GM23338 (cell line): Measurements from ENCODE around the gene TMEM163. TPM values are rescaled to one million over a fixed set of nuclear protein-coding genes. Genes with fewer than 3 reads are reported as not detected.
"Not testable (repeated sequence)": the region's sequence is repeated elsewhere in the genome, so short reads cannot be mapped to it uniquely, and the experiment has no call there.

Experiments
- ATAC-seq: fragments of 200-7000 bp; cut with Tn5 transposase; 3 replicates; pipeline ENCODE4 v1.9.1; 2020
- DNase-seq: peaks from one replicate; pipeline ENCODE4 v3.0.0-alpha.2; 2015; ENCODE audit warnings: low spot score
- H2AFZ ChIP-seq: fragments of 200-600 bp; sonication (generic); 2 replicates; pipeline ENCODE4 v1.8.0; 2016; ENCODE audit warnings: antibody characterized with exemption, mild to moderate bottlenecking, moderate library complexity
- H3F3A ChIP-seq: fragments of 200-600 bp; sonication (generic); replicated peaks from 2 replicates; pipeline ENCODE4 v1.8.0; 2017; ENCODE audit warnings: antibody characterized with exemption, mixed run types, low read depth
- H3K27ac ChIP-seq: fragments of 200-600 bp; sonication (generic); 2 replicates; pipeline ENCODE4 v1.6.1; 2016; ENCODE audit warnings: low read depth
- H3K27me3 ChIP-seq: fragments of 200-600 bp; sonication (generic); 2 replicates; pipeline ENCODE4 v1.8.0; 2016; ENCODE audit warnings: mild to moderate bottlenecking, mixed run types, moderate library complexity; ENCODE audit not compliant: insufficient read depth
- H3K36me3 ChIP-seq: fragments of 200-600 bp; sonication (generic); 2 replicates; pipeline ENCODE4 v1.8.0; 2016; ENCODE audit warnings: mild to moderate bottlenecking; ENCODE audit not compliant: insufficient read depth
- H3K4me1 ChIP-seq: fragments of 200-600 bp; sonication (generic); 2 replicates; pipeline ENCODE4 v1.8.0; 2016; ENCODE audit warnings: mild to moderate bottlenecking, moderate library complexity; ENCODE audit not compliant: insufficient read depth
- H3K4me2 ChIP-seq: fragments of 200-600 bp; sonication (generic); 2 replicates; pipeline ENCODE4 v1.7.1; 2017; ENCODE audit warnings: mixed run types
- H3K4me3 ChIP-seq: fragments of 200-600 bp; sonication (generic); 2 replicates; pipeline ENCODE4 v1.6.1; 2016; ENCODE audit warnings: mixed run types
- H3K79me2 ChIP-seq: fragments of 200-600 bp; sonication (generic); replicated peaks from 2 replicates; pipeline ENCODE4 v1.8.0; 2017; ENCODE audit warnings: mild to moderate bottlenecking; ENCODE audit not compliant: insufficient read depth
- H3K9me2 ChIP-seq: fragments of 200-600 bp; sonication (generic); 2 replicates; pipeline ENCODE4 v1.8.0; 2017; ENCODE audit not compliant: insufficient read depth
- H4K20me1 ChIP-seq: fragments of 200-600 bp; sonication (generic); replicated peaks from 2 replicates; pipeline ENCODE4 v1.8.0; 2017; ENCODE audit warnings: mild to moderate bottlenecking; ENCODE audit not compliant: insufficient read depth
- H3K27ac Mint-ChIP-seq: 2 replicates; pipeline ENCODE4 v1.8.0; 2020; ENCODE audit warnings: inconsistent platforms, mild to moderate bottlenecking, moderate library complexity, mixed read lengths
- H3K27me3 Mint-ChIP-seq: 3 replicates; pipeline ENCODE4 v1.8.0; 2022; ENCODE audit warnings: low read depth, mild to moderate bottlenecking, moderate library complexity, mixed read lengths, inconsistent platforms; ENCODE audit not compliant: insufficient read depth, poor library complexity
- H3K36me3 Mint-ChIP-seq: 3 replicates; pipeline ENCODE4 v1.8.0; 2021; ENCODE audit warnings: low read depth, mild to moderate bottlenecking, inconsistent platforms, moderate library complexity, mixed read lengths
- H3K4me1 Mint-ChIP-seq: 3 replicates; pipeline ENCODE4 v1.8.0; 2020; ENCODE audit warnings: mild to moderate bottlenecking, inconsistent platforms, mixed read lengths
- H3K4me3 Mint-ChIP-seq: 3 replicates; pipeline ENCODE4 v1.8.0; 2021; ENCODE audit warnings: moderate library complexity, mild to moderate bottlenecking, inconsistent platforms, mixed read lengths
- H3K9me3 Mint-ChIP-seq: 3 replicates; pipeline ENCODE4 v1.8.0; 2020; ENCODE audit warnings: moderate library complexity, mild to moderate bottlenecking, inconsistent platforms, mixed read lengths
- CREB1 ChIP-seq: fragments of 250-450 bp; sonication (Bioruptor Pico); IDR thresholded peaks from 2 replicates; pipeline ENCODE4 v1.5.0; 2020; ENCODE audit warnings: low read depth, mild to moderate bottlenecking, moderate library complexity
- EZH2phosphoT487 ChIP-seq: fragments of 200-600 bp; sonication (generic); IDR thresholded peaks from one replicate; pipeline ENCODE4 v1.8.1; 2018; ENCODE audit warnings: antibody characterized with exemption; ENCODE audit not compliant: unreplicated experiment
- JUNB ChIP-seq: IDR thresholded peaks from one replicate; pipeline ENCODE4 v1.6.1; 2016; ENCODE audit warnings: antibody characterized with exemption; ENCODE audit not compliant: unreplicated experiment
- ZNF331 ChIP-seq: fragments of 250-450 bp; sonication (Bioruptor Pico); IDR thresholded peaks from 2 replicates; pipeline ENCODE4 v1.5.0; 2020; ENCODE audit warnings: low read depth, mild to moderate bottlenecking, moderate library complexity
- polyA plus RNA-seq: library from polyadenylated mRNA; unstranded; fragments of >200 nt; fragmentation: Nextera tagmentation; extraction: Ambion mirVana; gene quantifications from 2 replicates; pipeline ENCODE4 v1.2.1, GENCODE V29; 2016
- total RNA-seq: library from RNA; depleted of rRNA; stranded (reverse); fragments of >200 nt; shearing (Covaris generic); gene quantifications from 2 replicates; pipeline ENCODE4 v1.2.3, GENCODE V29; 2014
- TF ChIP-seq, protein P1 (sequence below): fragments of 250-450 bp; sonication (Bioruptor Pico); IDR thresholded peaks from 2 replicates; pipeline ENCODE4 v1.5.0; 2020; ENCODE audit warnings: mild to moderate bottlenecking, moderate library complexity
- TF ChIP-seq, protein P2 (sequence below), 2 experiments: fragments of 200-600 bp in 1 of 2; sonication (generic) in 1 of 2; conservative IDR thresholded peaks; 2 replicates each; pipeline versions ENCODE4 v1.5.1 to v1.6.1; 2016 to 2017; ENCODE audit warnings: antibody characterized with exemption in 2 of 2, low read depth in 2 of 2, mild to moderate bottlenecking in 2 of 2, moderate library complexity in 1 of 2

TMEM163 gene
- total and polyA plus RNA-seq, 2 experiments from 2014 or later = 1.1 to 1.8 TPM

DNA sequence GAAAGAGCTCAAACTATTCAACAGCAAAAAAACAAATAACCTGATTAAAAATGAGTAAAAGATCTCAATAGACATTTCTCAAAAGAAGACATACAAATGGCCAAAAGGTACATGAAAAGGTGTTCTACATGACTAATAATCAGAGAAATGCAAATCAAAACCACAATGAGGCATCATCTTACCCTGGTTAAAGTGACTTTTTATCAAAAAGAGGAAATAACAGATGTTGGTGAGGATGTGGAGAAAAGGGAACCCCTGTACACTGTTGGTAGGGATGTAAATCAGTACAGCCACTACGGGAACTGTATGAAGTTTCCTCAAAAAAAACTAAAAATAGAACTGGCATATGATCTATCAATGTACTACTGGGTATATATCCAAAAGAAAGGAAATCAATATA lies 39.8 kb upstream of the TMEM163 start:
- Mint-ChIP-seq H3K9me3 (peaks cover 7% of the 10 kb centered on the region; the same call in 2 of the 3 replicates), H3K27me3 (peaks cover 2% of the 10 kb centered on the region), H3K4me1 (no peaks in the 10 kb centered on the region), H3K36me3 (no peaks in the 10 kb centered on the region), H3K27ac (no peak overlapping the region), H3K4me3 (no peak overlapping the region)
- no peak for DNase-seq
- Histone ChIP-seq H3K36me3 (no peaks in the 10 kb centered on the region), H3F3A (no peaks in the 10 kb centered on the region), H3K27me3 (no peaks in the 10 kb centered on the region), H3K9me2 (no peaks in the 10 kb centered on the region), H2AFZ (no peak overlapping the region), H3K4me2 (no peak overlapping the region), H3K4me3 (no peak overlapping the region), H3K27ac (no peak overlapping the region), H3K79me2 (no peaks in the 10 kb centered on the region), H4K20me1 (no peaks in the 10 kb centered on the region), H3K4me1 (no peaks in the 10 kb centered on the region)
- ATAC-seq = no peak
- TF ChIP-seq CREB1 (CRISPR knock-in tag) (no peak), EZH2phosphoT487 (no peak), ZNF331 (CRISPR knock-in tag) (no peak), JUNB (no peak)
- TF ChIP-seq, protein P1, sequence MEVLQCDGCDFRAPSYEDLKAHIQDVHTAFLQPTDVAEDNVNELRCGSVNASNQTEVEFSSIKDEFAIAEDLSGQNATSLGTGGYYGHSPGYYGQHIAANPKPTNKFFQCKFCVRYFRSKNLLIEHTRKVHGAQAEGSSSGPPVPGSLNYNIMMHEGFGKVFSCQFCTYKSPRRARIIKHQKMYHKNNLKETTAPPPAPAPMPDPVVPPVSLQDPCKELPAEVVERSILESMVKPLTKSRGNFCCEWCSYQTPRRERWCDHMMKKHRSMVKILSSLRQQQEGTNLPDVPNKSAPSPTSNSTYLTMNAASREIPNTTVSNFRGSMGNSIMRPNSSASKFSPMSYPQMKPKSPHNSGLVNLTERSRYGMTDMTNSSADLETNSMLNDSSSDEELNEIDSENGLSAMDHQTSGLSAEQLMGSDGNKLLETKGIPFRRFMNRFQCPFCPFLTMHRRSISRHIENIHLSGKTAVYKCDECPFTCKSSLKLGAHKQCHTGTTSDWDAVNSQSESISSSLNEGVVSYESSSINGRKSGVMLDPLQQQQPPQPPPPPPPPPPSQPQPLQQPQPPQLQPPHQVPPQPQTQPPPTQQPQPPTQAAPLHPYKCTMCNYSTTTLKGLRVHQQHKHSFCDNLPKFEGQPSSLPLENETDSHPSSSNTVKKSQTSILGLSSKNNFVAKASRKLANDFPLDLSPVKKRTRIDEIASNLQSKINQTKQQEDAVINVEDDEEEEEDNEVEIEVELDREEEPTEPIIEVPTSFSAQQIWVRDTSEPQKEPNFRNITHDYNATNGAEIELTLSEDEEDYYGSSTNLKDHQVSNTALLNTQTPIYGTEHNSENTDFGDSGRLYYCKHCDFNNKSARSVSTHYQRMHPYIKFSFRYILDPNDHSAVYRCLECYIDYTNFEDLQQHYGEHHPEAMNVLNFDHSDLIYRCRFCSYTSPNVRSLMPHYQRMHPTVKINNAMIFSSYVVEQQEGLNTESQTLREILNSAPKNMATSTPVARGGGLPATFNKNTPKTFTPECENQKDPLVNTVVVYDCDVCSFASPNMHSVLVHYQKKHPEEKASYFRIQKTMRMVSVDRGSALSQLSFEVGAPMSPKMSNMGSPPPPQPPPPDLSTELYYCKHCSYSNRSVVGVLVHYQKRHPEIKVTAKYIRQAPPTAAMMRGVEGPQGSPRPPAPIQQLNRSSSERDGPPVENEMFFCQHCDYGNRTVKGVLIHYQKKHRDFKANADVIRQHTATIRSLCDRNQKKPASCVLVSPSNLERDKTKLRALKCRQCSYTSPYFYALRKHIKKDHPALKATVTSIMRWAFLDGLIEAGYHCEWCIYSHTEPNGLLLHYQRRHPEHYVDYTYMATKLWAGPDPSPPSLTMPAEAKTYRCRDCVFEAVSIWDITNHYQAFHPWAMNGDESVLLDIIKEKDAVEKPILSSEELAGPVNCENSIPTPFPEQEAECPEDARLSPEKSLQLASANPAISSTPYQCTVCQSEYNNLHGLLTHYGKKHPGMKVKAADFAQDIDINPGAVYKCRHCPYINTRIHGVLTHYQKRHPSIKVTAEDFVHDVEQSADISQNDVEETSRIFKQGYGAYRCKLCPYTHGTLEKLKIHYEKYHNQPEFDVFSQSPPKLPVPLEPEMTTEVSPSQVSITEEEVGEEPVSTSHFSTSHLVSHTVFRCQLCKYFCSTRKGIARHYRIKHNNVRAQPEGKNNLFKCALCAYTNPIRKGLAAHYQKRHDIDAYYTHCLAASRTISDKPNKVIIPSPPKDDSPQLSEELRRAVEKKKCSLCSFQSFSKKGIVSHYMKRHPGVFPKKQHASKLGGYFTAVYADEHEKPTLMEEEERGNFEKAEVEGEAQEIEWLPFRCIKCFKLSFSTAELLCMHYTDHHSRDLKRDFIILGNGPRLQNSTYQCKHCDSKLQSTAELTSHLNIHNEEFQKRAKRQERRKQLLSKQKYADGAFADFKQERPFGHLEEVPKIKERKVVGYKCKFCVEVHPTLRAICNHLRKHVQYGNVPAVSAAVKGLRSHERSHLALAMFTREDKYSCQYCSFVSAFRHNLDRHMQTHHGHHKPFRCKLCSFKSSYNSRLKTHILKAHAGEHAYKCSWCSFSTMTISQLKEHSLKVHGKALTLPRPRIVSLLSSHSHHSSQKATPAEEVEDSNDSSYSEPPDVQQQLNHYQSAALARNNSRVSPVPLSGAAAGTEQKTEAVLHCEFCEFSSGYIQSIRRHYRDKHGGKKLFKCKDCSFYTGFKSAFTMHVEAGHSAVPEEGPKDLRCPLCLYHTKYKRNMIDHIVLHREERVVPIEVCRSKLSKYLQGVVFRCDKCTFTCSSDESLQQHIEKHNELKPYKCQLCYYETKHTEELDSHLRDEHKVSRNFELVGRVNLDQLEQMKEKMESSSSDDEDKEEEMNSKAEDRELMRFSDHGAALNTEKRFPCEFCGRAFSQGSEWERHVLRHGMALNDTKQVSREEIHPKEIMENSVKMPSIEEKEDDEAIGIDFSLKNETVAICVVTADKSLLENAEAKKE (CRISPR knock-in tag) = no peak
- TF ChIP-seq, protein P2, sequence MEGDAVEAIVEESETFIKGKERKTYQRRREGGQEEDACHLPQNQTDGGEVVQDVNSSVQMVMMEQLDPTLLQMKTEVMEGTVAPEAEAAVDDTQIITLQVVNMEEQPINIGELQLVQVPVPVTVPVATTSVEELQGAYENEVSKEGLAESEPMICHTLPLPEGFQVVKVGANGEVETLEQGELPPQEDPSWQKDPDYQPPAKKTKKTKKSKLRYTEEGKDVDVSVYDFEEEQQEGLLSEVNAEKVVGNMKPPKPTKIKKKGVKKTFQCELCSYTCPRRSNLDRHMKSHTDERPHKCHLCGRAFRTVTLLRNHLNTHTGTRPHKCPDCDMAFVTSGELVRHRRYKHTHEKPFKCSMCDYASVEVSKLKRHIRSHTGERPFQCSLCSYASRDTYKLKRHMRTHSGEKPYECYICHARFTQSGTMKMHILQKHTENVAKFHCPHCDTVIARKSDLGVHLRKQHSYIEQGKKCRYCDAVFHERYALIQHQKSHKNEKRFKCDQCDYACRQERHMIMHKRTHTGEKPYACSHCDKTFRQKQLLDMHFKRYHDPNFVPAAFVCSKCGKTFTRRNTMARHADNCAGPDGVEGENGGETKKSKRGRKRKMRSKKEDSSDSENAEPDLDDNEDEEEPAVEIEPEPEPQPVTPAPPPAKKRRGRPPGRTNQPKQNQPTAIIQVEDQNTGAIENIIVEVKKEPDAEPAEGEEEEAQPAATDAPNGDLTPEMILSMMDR (conservative IDR thresholded peaks at IDR 0.05; ENCODE audit: low read depth in 2 of 2) = no peak

DNA sequence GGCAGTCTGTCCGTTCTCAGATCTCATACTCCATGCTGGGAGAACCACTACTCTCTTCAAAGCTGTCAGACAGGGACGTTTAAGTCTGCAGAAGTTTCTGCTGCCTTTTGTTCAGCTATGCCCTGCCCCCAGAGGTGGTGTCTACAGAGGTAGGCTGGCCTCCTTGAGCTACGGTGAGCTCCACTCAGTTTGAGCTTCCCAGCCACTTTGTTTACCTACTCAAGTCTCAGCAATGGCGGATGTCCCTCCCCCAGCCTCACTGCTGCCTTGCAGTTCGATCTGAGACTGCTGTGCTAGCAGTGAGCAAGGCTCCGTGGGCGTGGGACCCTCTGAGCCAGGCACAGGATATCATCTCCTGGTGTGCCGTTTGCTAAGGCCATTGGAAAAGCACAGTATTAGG lies 33.2 kb upstream of the TMEM163 start:
- DNase-seq, H3F3A ChIP-seq, H3K27ac ChIP-seq, H3K79me2 ChIP-seq, H3K27ac Mint-ChIP-seq, H3K4me1 Mint-ChIP-seq, H3K36me3 Mint-ChIP-seq, H3K27me3 ChIP-seq, H4K20me1 ChIP-seq, H3K4me3 ChIP-seq, ATAC-seq, H3K36me3 ChIP-seq, H3K9me3 Mint-ChIP-seq, H3K27me3 Mint-ChIP-seq, H3K4me3 Mint-ChIP-seq, H3K4me1 ChIP-seq, H3K9me2 ChIP-seq: not testable (repeated sequence)
- Histone ChIP-seq H2AFZ (peak overlapping the region; percentile 76; the same call in 1 of the 2 replicates), H3K4me2 (peak overlapping the region; percentile 38; the same call in 1 of the 2 replicates)
